Glutamatergic neuron (in vitro differentiated cells): ENCODE results near the gene MASP1. TPM values are rescaled to one million over a fixed set of nuclear protein-coding genes. Genes with fewer than 3 reads are reported as not detected.

ENCODE experiments used
- DNase-seq: peaks from one replicate; pipeline ENCODE4 v3.0.0; 2022
- H3K27ac Mint-ChIP-seq: one replicate; pipeline ENCODE4 v1.8.0; 2020; ENCODE audit warnings: mild to moderate bottlenecking, mixed read lengths, inconsistent platforms; ENCODE audit not compliant: unreplicated experiment
- H3K27me3 Mint-ChIP-seq: one replicate; pipeline ENCODE4 v1.8.0; 2020; ENCODE audit warnings: mild to moderate bottlenecking, moderate library complexity, mixed read lengths, inconsistent platforms; ENCODE audit not compliant: unreplicated experiment
- H3K36me3 Mint-ChIP-seq: one replicate; pipeline ENCODE4 v1.8.0; 2020; ENCODE audit warnings: mild to moderate bottlenecking, mixed read lengths, inconsistent platforms; ENCODE audit not compliant: unreplicated experiment
- H3K4me1 Mint-ChIP-seq: one replicate; pipeline ENCODE4 v1.8.0; 2020; ENCODE audit warnings: mild to moderate bottlenecking, low read depth, mixed read lengths, inconsistent platforms; ENCODE audit not compliant: unreplicated experiment
- H3K4me3 Mint-ChIP-seq: one replicate; pipeline ENCODE4 v1.8.0; 2020; ENCODE audit warnings: mild to moderate bottlenecking, mixed read lengths, inconsistent platforms; ENCODE audit not compliant: unreplicated experiment
- H3K9me3 Mint-ChIP-seq: one replicate; pipeline ENCODE4 v1.8.0; 2020; ENCODE audit warnings: mild to moderate bottlenecking, moderate library complexity, mixed read lengths, inconsistent platforms; ENCODE audit not compliant: unreplicated experiment
- total RNA-seq: library from RNA; stranded (reverse); fragmentation: NEBNext Ultra II Directional; extraction: Animal tissue kit (Norgen Biotek cat#: 25700); gene quantifications from one replicate; pipeline ENCODE4 v1.2.1, GENCODE V29; 2021; ENCODE audit not compliant: unreplicated experiment
- TF ChIP-seq, protein P1 (sequence below): fragments of 200-600 bp; sonication (generic); IDR thresholded peaks from one replicate; pipeline ENCODE4 v1.5.0; 2021; ENCODE audit not compliant: partially characterized antibody, unreplicated experiment

The MASP1 gene
- total RNA-seq, 1 donor from 2014 or later = 1.7 TPM

DNA sequence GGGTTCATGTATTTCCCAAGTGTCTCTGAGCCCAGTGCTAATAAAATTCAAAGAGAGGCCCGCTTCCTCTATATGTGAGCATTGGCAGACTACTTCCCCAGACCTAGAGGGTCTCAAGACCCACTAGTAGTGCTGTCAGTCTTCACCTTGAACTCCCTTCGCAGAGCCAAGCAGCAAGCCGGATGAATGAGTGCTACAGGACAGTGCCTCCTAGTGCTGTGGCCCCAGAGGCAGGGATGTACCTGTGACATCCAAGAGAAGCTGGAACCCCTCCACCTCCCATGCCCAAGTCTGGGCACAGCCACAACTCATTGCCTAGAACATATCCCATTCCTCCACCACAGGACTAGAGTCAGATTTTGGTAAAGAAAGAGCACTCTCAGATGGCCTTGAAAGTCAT, 37.2 kb upstream of the MASP1 start:
- Mint-ChIP-seq H3K36me3 (no peaks in the 10 kb centered on the region), H3K4me1 (peaks cover 15% of the 10 kb centered on the region), H3K27me3 (no peaks in the 10 kb centered on the region), H3K27ac (no peak overlapping the region), H3K9me3 (no peaks in the 10 kb centered on the region), H3K4me3 (no peak overlapping the region)
- TF ChIP-seq, protein P1, sequence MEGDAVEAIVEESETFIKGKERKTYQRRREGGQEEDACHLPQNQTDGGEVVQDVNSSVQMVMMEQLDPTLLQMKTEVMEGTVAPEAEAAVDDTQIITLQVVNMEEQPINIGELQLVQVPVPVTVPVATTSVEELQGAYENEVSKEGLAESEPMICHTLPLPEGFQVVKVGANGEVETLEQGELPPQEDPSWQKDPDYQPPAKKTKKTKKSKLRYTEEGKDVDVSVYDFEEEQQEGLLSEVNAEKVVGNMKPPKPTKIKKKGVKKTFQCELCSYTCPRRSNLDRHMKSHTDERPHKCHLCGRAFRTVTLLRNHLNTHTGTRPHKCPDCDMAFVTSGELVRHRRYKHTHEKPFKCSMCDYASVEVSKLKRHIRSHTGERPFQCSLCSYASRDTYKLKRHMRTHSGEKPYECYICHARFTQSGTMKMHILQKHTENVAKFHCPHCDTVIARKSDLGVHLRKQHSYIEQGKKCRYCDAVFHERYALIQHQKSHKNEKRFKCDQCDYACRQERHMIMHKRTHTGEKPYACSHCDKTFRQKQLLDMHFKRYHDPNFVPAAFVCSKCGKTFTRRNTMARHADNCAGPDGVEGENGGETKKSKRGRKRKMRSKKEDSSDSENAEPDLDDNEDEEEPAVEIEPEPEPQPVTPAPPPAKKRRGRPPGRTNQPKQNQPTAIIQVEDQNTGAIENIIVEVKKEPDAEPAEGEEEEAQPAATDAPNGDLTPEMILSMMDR = no peak
- no peak for DNase-seq

DNA sequence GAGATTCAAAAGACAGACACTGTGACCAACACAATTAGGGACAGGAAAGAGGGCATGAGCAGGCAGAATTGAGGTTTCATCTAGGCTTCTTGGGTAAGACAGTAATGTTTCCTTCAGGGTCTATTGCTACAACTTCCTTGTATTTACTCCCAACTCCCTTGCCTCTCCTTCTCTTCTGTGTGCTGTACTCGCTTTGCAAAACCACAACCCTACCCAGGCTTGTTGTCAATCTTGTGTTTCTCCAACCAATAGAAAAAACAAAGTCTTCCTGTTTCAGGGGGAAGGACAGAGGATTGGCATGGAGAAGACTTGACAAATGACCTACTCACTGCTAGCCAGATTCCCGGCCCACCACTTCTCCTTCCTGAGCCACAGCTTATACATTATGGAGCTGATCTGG, 36.3 kb upstream of the MASP1 start:
- Mint-ChIP-seq H3K36me3 (no peaks in the 10 kb centered on the region), H3K27me3 (no peaks in the 10 kb centered on the region), H3K27ac (no peak overlapping the region), H3K4me3 (no peak overlapping the region), H3K9me3 (no peaks in the 10 kb centered on the region), H3K4me1 (peaks cover 9% of the 10 kb centered on the region)
- TF ChIP-seq, protein P1 = no peak
- DNase-seq = no peak

DNA sequence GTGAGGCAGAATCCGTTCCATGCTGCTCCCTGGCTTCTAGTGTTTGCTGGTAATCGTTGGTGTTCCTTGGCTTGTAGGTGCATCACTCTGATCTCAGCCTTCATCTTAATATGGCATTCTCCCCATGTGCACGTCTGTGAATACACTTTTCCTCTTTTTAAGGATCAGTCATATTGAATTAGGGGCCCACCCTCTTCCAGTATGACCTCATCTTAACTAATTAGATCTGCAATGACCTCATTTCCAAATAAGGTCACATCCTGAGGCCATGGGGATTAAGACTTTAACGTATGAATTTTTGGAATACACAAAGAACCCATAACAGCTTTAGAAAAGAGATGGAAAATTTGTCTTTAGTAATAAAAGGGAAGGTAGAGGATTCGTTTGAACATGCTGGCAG, 34.1 kb upstream of the MASP1 start:
- no peak for DNase-seq
- Mint-ChIP-seq H3K36me3 (no peaks in the 10 kb centered on the region), H3K27ac (no peak overlapping the region), H3K4me1 (peaks cover 4% of the 10 kb centered on the region), H3K4me3 (no peak overlapping the region), H3K9me3 (no peaks in the 10 kb centered on the region), H3K27me3 (no peaks in the 10 kb centered on the region)
- TF ChIP-seq, protein P1 = no peak

DNA sequence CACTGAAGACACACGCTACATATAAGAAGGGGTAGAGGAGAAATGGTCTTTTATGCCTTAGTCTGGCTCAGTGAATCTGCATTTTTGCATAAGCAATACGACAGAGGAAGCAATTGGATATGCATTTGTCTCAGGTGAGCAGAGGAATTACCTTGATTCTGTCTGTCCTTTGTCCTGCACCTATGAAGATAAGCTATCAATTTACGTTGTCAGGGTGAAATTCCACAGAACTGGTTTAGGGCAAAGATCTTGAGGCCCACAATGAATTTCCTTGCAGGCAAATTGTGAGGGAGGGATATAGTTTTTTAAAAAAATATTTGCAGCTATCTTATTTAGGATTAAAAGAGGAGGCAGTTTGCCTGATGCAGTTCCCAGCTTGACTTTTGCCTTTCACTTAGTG, 31.6 kb upstream of the MASP1 start:
- TF ChIP-seq, protein P1 = no peak
- Mint-ChIP-seq H3K27ac (no peak overlapping the region), H3K27me3 (peaks cover 2% of the 10 kb centered on the region), H3K4me1 (peaks cover 21% of the 10 kb centered on the region), H3K9me3 (peaks cover 4% of the 10 kb centered on the region), H3K36me3 (no peaks in the 10 kb centered on the region), H3K4me3 (no peak overlapping the region)
- DNase-seq = no peak

DNA sequence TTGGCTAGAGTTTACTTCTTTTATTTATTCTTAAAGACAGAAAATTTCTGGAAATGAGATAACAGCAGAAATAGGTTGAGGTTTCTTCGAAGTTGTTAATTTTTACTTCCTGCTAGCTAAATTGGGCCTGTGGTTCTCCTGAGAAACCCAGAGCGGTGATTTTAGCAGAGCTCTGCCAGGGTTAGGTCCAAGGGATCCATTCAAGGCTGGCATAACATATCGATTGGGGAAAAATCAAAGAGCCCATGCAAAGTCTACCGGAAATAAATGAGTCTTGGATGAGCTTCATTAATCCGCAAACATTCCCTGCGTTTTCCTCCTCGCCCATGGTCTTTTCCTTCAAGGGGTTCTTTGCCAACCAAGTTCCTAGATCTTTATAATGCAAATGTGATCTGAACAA, 30.8 kb upstream of the MASP1 start:
- no peak overlapping the region for H3K27ac Mint-ChIP-seq
- H3K4me1 Mint-ChIP-seq = peaks cover 21% of the 10 kb centered on the region
- H3K4me3 Mint-ChIP-seq = no peak overlapping the region
- H3K9me3 Mint-ChIP-seq = peaks cover 4% of the 10 kb centered on the region
- no peaks in the 10 kb centered on the region for H3K36me3 Mint-ChIP-seq
- TF ChIP-seq, protein P1 = no peak
- H3K27me3 Mint-ChIP-seq = peaks cover 2% of the 10 kb centered on the region
- no peak for DNase-seq
